GM12865 (cell line): ENCODE results near the gene INHBC.

Experiments
- DNase-seq: peaks from one replicate; pipeline ENCODE4 v3.0.0; 2010; ENCODE audit warnings: low read depth
- H3K4me3 ChIP-seq: 2 replicates; pipeline ENCODE4 v1.5.1; 2011; ENCODE audit warnings: mild to moderate bottlenecking, low read depth, low read length, control low read depth
- CTCF ChIP-seq: IDR thresholded peaks from 2 replicates; pipeline ENCODE4 v1.5.1; 2011; ENCODE audit warnings: low read length, control low read depth, low read depth, inconsistent platforms; ENCODE audit not compliant: insufficient read depth; ENCODE audit errors: missing control alignments

The INHBC gene

GRCh38 chr12:57455374-57456144 is 21.0 kb downstream of the INHBC start:
- no peak for TF ChIP-seq CTCF
- no peak overlapping the region for H3K4me3 ChIP-seq
- no peak for DNase-seq

- peak; percentile 76 for DNase-seq
- no peak overlapping the region for H3K4me3 ChIP-seq
- TF ChIP-seq CTCF: peak; percentile 78
Measured at GRCh38 chr12:57456145-57456700, 21.6 kb downstream of the INHBC start.

GRCh38 chr12:57456737-57457490 is 22.3 kb downstream of the INHBC start:
- no peak overlapping the region for H3K4me3 ChIP-seq
- DNase-seq: no peak
- TF ChIP-seq CTCF: no peak

GRCh38 chr12:57458665-57459054 is 24.1 kb downstream of the INHBC start:
- peak overlapping the region; percentile 61 for H3K4me3 ChIP-seq
- TF ChIP-seq CTCF: no peak
- no peak for DNase-seq

- DNase-seq: peak; percentile 97
- H3K4me3 ChIP-seq: peak overlapping the region; percentile 61
- TF ChIP-seq CTCF: peak; percentile 94
Measured at GRCh38 chr12:57459055-57459749, 24.6 kb downstream of the INHBC start.

- no peak for DNase-seq
- no peak for TF ChIP-seq CTCF
- peak within 1 kb of the TSS; percentile 61 for H3K4me3 ChIP-seq
Measured at GRCh38 chr12:57459750-57460467, 25.3 kb downstream of the INHBC start, which contains the start of gene GLI1. TSS of gene GLI1 (plus strand) at chr12:57459785. CDS start at chr12:57463692, 3,907 bp downstream.
